ENCODE data around the gene PHF23. TPM values are rescaled to one million over a fixed set of nuclear protein-coding genes. Genes with fewer than 3 reads are reported as not detected.

Gene PHF23
- total RNA-seq, 1 donor from 2014 or later = 78.0 TPM

GRCh38 chr17:7233701-7234082 is 5.6 kb downstream of the PHF23 start:
- peak overlapping the region; percentile 91 for H3K4me2 ChIP-seq (ENCODE audit: low read length)
- TF ChIP-seq CTCF (IDR thresholded peaks at IDR 0.05; ENCODE audit: insufficient read depth, low read depth, low read length) (no peak), EZH2 (IDR thresholded peaks at IDR 0.05; ENCODE audit: insufficient read depth, low read length) (no peak)
- H4K20me1 ChIP-seq (ENCODE audit: insufficient read depth, low read length) = peaks cover 62% of the 10 kb centered on the region
- Mint-ChIP-seq H3K9me3 (ENCODE audit: unreplicated experiment) (peaks cover 1% of the 10 kb centered on the region), H3K36me3 (ENCODE audit: low read depth, unreplicated experiment) (peaks cover 23% of the 10 kb centered on the region), H3K27ac (ENCODE audit: unreplicated experiment) (peak overlapping the region; percentile 96), H3K4me3 (ENCODE audit: unreplicated experiment) (peak overlapping the region; percentile 95), H3K27me3 (ENCODE audit: low read depth, unreplicated experiment) (no peaks in the 10 kb centered on the region), H3K4me1 (ENCODE audit: low read depth, unreplicated experiment) (peaks cover 38% of the 10 kb centered on the region)
- no peak for FAIRE-seq
- peaks cover 33% of the 10 kb centered on the region for H3K4me1 ChIP-seq (ENCODE audit: insufficient read depth, low read length)
- peaks cover 92% of the 10 kb centered on the region for H3K79me2 ChIP-seq (ENCODE audit: insufficient read depth, low read length)
- peak overlapping the region; percentile 79 for H3K4me3 ChIP-seq (ENCODE audit: insufficient read depth, low read depth, low read length)
- H3K27ac ChIP-seq (ENCODE audit: low read depth, low read length) = peak overlapping the region; percentile 76
- H3K9me3 ChIP-seq (ENCODE audit: insufficient read depth, low read depth, low read length) = no peaks in the 10 kb centered on the region
- peak; percentile 35 for DNase-seq (ENCODE audit: low read depth)
- peak overlapping the region; percentile 92 for H3K9ac ChIP-seq (ENCODE audit: low read length)
- H3K27me3 ChIP-seq (ENCODE audit: insufficient read depth, low read length) = no peaks in the 10 kb centered on the region
- H2AFZ ChIP-seq (ENCODE audit: low read depth, low read length) = no peak overlapping the region
- H3K36me3 ChIP-seq (ENCODE audit: insufficient read depth, low read length) = peaks cover 20% of the 10 kb centered on the region

- peak overlapping the region; percentile 91 for H3K4me2 ChIP-seq (ENCODE audit: low read length)
- Mint-ChIP-seq H3K27ac (ENCODE audit: unreplicated experiment) (peak overlapping the region; percentile 56), H3K4me3 (ENCODE audit: unreplicated experiment) (peak overlapping the region; percentile 60), H3K4me1 (ENCODE audit: low read depth, unreplicated experiment) (peaks cover 41% of the 10 kb centered on the region), H3K9me3 (ENCODE audit: unreplicated experiment) (peaks cover 1% of the 10 kb centered on the region), H3K36me3 (ENCODE audit: low read depth, unreplicated experiment) (peaks cover 30% of the 10 kb centered on the region), H3K27me3 (ENCODE audit: low read depth, unreplicated experiment) (no peaks in the 10 kb centered on the region)
- peaks cover 72% of the 10 kb centered on the region for H4K20me1 ChIP-seq (ENCODE audit: insufficient read depth, low read length)
- H3K79me2 ChIP-seq (ENCODE audit: insufficient read depth, low read length) = peaks cover 85% of the 10 kb centered on the region
- TF ChIP-seq EZH2 (IDR thresholded peaks at IDR 0.05; ENCODE audit: insufficient read depth, low read length) (no peak), CTCF (IDR thresholded peaks at IDR 0.05; ENCODE audit: insufficient read depth, low read depth, low read length) (no peak)
- H3K4me1 ChIP-seq (ENCODE audit: insufficient read depth, low read length) = peaks cover 28% of the 10 kb centered on the region
- H3K27ac ChIP-seq (ENCODE audit: low read depth, low read length) = no peak overlapping the region
- no peaks in the 10 kb centered on the region for H3K9me3 ChIP-seq (ENCODE audit: insufficient read depth, low read depth, low read length)
- FAIRE-seq (peak; percentile 17), DNase-seq (ENCODE audit: low read depth) (no peak)
- no peaks in the 10 kb centered on the region for H3K27me3 ChIP-seq (ENCODE audit: insufficient read depth, low read length)
- H2AFZ ChIP-seq (ENCODE audit: low read depth, low read length) = no peak overlapping the region
- H3K9ac ChIP-seq (ENCODE audit: low read length) = no peak overlapping the region
- H3K36me3 ChIP-seq (ENCODE audit: insufficient read depth, low read length) = peaks cover 22% of the 10 kb centered on the region
- H3K4me3 ChIP-seq (ENCODE audit: insufficient read depth, low read depth, low read length) = peak overlapping the region; percentile 27
Measured at GRCh38 chr17:7232114-7232513, 7.1 kb downstream of the PHF23 start.

GRCh38 chr17:7229504-7229903 is 9.8 kb downstream of the PHF23 start:
- no peak overlapping the region for H3K4me3 Mint-ChIP-seq (ENCODE audit: unreplicated experiment)
- H3K27me3 Mint-ChIP-seq (ENCODE audit: low read depth, unreplicated experiment) = no peaks in the 10 kb centered on the region
- peaks cover 1% of the 10 kb centered on the region for H3K9me3 Mint-ChIP-seq (ENCODE audit: unreplicated experiment)
- Histone ChIP-seq H3K9me3 (ENCODE audit: insufficient read depth, low read depth, low read length) (no peaks in the 10 kb centered on the region), H3K27me3 (ENCODE audit: insufficient read depth, low read length) (no peaks in the 10 kb centered on the region), H3K4me3 (ENCODE audit: insufficient read depth, low read depth, low read length) (no peak overlapping the region), H3K79me2 (ENCODE audit: insufficient read depth, low read length) (peaks cover 60% of the 10 kb centered on the region), H3K36me3 (ENCODE audit: insufficient read depth, low read length) (peaks cover 3% of the 10 kb centered on the region), H3K9ac (ENCODE audit: low read length) (no peak overlapping the region), H3K4me1 (ENCODE audit: insufficient read depth, low read length) (peaks cover 7% of the 10 kb centered on the region), H2AFZ (ENCODE audit: low read depth, low read length) (no peak overlapping the region), H3K27ac (ENCODE audit: low read depth, low read length) (no peak overlapping the region), H3K4me2 (ENCODE audit: low read length) (no peak overlapping the region), H4K20me1 (ENCODE audit: insufficient read depth, low read length) (peaks cover 60% of the 10 kb centered on the region)
- FAIRE-seq = no peak
- peaks cover 19% of the 10 kb centered on the region for H3K36me3 Mint-ChIP-seq (ENCODE audit: low read depth, unreplicated experiment)
- no peak for DNase-seq (ENCODE audit: low read depth)
- H3K4me1 Mint-ChIP-seq (ENCODE audit: low read depth, unreplicated experiment) = peaks cover 17% of the 10 kb centered on the region
- H3K27ac Mint-ChIP-seq (ENCODE audit: unreplicated experiment) = no peak overlapping the region
- TF ChIP-seq CTCF (IDR thresholded peaks at IDR 0.05; ENCODE audit: insufficient read depth, low read depth, low read length) (no peak), EZH2 (IDR thresholded peaks at IDR 0.05; ENCODE audit: insufficient read depth, low read length) (no peak)
